HG02885 (cell line): ENCODE data around the gene TMEM242.
"Not testable (repeated sequence)": the region's sequence is repeated elsewhere in the genome, so short reads cannot be mapped to it uniquely, and the experiment has no call there.

Experiments used
- ATAC-seq: cut with Tn5 transposase; IDR thresholded peaks from one replicate; pipeline ENCODE4 v1.9.1; 2021; ENCODE audit warnings: mild to moderate bottlenecking; ENCODE audit not compliant: unreplicated experiment, poor library complexity

The TMEM242 gene

DNA sequence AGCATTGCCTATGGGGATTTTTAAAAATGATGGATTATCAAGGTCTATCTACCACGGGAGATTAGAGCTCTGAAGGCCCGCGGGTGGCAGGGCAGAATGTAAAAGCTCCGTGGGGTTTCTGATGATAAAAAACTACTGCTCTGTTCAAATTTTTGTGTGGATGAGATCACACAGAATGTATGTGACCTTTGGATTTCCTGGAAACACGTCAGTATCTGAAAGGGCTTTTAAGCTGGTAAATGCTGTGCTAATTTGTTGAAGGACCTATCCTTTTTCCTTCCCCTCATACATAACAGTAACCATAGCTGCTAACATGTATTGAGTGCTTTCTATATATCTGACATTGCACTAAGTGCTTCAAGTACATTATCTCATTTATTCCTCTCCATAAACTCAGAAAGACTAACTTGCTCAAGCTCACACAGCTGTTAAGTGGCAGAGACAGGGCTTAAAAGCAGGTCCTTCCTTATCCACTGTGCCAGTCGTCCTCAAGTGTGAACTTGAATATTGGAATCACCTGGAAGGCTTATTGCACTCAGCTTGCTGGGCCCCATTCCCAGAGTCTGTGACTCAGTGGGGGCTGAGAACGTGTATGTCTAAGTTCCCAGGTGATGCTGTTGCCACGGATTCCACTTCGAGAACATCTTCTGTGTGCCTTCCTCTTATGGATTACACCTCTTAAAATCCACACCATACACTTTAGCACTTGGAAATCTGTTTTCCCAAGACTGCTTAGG is 1.9 kb upstream of the TMEM242 start:
- no peak for ATAC-seq

GRCh38 chr6:157323966-157324300 is 614 bp upstream of the TMEM242 start:
- ATAC-seq: peak; percentile 26

- ATAC-seq: no peak
Observed at GRCh38 chr6:157322792-157323254, 496 bp downstream of the TMEM242 start.

DNA sequence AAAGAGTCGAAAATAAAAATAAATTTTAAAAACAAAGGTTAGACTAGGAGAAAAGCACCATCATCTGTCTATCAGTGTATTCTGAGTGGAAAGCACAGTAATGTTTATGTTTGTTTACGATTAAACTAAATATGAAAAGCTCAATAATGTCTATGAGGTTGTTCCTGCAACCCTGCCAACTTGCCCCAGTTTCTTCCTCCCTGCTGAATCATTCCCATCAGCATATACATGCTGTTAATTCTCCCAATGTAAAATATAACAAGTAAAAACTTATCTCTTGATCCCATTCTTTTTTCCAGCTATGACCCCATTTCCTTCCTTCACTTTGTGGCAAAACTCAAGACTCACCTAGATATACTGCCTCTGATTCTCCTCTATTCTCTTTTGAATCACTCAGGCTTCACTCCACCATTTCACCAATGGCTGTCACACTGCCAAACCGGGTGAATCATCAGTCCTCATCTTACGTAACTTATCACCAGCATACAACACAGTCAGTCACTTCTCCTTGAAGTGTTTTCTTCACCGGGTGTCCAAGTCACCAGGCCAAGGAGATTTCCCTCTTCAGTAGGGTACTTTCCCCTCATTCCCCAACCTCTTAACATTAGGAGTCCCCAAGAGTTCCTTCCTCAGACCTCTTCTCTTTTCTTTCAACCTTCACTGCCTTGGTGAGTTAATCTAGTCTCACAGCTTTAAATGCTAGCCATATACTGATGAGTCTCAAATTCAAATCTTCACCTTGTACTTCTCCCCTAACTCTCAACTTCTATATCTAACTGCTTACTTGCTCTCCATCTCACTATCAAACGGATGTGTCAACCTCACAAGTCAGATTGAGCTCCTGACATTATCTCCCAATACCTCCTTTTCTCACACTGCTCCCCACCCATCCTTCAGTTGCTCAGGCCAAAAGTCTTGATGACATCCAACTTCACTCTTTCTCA is 6.2 kb downstream of the TMEM242 start:
- ATAC-seq: no peak

GRCh38 chr6:157314705-157315321 is 8.5 kb downstream of the TMEM242 start:
- ATAC-seq: peak; percentile 81

- ATAC-seq: no peak
Observed at GRCh38 chr6:157313531-157314467, 9.5 kb downstream of the TMEM242 start.

- ATAC-seq: no peak
Observed at GRCh38 chr6:157312757-157313156, 10.6 kb downstream of the TMEM242 start.

DNA sequence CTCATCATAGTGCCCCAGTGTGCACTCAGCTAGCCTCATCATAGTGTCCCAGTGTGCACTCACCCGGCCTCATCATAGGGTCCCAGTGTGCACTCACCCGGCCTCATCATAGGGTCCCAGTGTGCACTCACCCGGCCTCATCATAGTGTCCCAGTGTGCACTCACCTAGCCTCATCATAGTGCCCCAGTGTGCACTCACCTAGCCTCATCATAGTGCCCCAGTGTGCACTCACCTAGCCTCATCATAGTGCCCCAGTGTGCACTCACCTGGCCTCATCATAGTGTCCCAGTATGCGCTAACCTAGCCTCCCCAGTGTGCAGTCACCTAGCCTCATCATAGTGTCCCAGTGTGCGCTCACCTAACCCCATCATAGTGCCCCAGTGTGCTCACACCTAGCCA is 12.6 kb downstream of the TMEM242 start:
- ATAC-seq: not testable (repeated sequence)

DNA sequence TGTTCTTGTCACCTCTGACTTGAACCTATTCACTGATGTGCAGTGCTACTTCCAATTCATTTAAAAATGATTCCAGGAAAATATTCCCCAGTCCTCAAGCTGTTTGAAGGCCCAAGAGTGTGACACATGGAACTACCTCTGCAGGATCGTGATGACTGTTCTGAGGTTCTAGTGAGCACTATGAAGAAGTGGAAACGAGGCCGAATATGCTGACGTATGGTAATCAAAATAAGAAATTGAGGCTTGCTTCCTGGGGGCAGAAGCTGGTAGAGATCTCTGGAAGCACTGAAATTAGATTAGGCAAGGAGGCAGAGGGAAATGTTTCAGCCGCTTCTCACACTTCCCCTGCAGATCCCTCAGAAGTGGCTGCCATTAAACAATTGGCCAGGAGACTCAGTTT is 15.7 kb downstream of the TMEM242 start:
- ATAC-seq: no peak

- no peak for ATAC-seq
Observed at GRCh38 chr6:157305670-157306653, 17.4 kb downstream of the TMEM242 start.

GRCh38 chr6:157304899-157305663 is 18.2 kb downstream of the TMEM242 start:
- no peak for ATAC-seq

- peak; percentile 53 for ATAC-seq
Observed at GRCh38 chr6:157302736-157303135, 20.6 kb downstream of the TMEM242 start.

- no peak for ATAC-seq
Observed at GRCh38 chr6:157300436-157300835, 22.9 kb downstream of the TMEM242 start.

DNA sequence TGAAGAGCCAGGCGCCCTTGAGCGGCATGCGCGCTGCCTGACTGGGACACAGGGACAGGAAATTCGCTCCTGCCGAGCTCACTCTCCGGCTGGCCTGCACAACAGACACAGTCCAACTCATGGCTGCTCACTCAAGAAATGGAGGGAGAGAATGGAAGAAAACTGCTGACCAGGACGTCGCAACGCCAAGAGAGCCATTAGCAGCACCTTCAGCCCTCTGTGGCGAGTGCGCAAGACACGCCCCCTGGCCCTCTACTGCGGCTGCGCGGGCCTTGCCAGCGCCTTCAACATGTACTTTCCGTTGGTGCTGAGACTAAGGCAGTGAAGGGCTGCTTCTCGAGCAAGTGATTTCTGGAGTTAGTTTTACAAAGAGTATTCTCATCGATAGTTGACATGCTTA is 23.3 kb downstream of the TMEM242 start:
- no peak for ATAC-seq

DNA sequence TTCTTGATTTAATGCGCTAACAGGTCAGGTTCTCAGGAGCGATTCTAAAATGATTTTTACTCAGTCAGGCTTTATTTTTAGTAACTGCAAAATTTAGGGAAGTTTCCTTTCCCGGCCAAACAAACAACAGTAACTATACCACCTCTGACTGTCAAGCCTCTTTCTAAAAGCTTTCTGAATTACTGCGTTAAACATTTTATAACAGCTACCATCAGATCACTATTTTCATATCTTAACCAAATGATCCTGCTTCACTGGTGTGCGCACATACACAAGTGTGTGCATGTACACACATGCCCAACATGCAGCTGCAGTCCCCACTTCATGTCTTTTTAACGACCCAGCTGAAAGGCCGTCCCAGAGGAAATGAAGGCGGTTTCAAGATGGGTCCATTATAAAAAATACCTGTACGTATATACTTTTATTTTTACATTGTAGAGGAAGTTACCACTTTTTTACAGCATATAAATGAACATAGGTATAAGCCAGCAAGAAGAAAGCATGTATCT is 25.0 kb downstream of the TMEM242 start:
- no peak for ATAC-seq

- no peak for ATAC-seq
Observed at GRCh38 chr6:157294654-157295053, 28.7 kb downstream of the TMEM242 start.

DNA sequence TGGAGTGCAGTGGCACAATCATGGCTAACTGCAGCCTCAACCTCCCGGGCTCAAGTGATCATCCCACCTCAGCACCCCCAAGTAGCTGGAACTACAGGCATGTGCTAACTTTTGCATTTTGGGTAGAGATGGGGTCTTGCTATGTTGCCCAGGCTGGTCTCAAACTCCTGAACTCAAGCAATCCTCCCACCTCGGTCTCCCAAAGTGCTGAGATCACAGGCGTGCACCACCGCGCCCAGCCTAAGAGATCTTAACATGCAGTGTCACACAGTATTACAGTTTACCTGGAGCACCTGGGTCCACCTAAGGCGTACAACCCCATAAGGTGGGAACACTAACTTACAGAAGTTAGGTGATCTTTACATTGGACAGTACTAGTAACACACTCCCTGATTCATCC is 29.5 kb downstream of the TMEM242 start:
- ATAC-seq: no peak

- no peak for ATAC-seq
Observed at GRCh38 chr6:157292202-157292601, 31.1 kb downstream of the TMEM242 start.
